Measurements from ENCODE around the gene EMILIN3.

The EMILIN3 gene

GRCh38 chr20:41357424-41358163 is 9.0 kb downstream of the EMILIN3 start:
- Histone ChIP-seq H3K9ac (ENCODE audit: insufficient read length, low read depth) (no peak overlapping the region), H3K4me1 (ENCODE audit: insufficient read depth, insufficient read length) (no peaks in the 10 kb centered on the region), H3K9me3 (ENCODE audit: insufficient read depth, low read length) (no peaks in the 10 kb centered on the region), H3K27me3 (ENCODE audit: insufficient read depth, insufficient read length) (no peaks in the 10 kb centered on the region), H3K4me3 (ENCODE audit: insufficient read length, low read depth) (no peak overlapping the region), H3K36me3 (ENCODE audit: insufficient read depth, insufficient read length, low read length) (peaks cover 70% of the 10 kb centered on the region)
- no peak for DNase-seq (ENCODE audit: low read depth, low spot score)
- TF ChIP-seq YY1 (IDR thresholded peaks at IDR 0.05; ENCODE audit: insufficient read depth, insufficient read length), result no peak

DNA sequence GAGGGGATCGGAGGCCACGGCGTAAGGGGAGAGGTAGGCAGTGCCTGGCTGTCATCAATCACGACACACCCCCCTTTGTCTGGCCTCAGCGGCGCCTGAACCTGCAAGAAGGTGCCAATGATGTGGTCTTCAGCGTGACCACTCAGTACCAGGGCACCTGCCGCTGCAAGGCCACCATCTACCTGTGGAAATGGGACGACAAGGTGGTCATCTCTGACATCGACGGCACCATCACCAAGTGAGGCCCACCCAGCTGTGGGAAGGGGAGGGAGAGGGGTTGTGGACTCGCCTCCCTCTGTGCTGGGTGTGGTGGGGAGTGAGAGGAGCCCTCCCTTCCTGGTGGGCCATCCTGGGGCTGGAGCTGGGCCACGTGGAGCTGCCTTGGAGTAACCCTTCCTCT is 9.7 kb downstream of the EMILIN3 start:
- H3K4me3 ChIP-seq (ENCODE audit: insufficient read length, low read depth), result no peak overlapping the region
- no peaks in the 10 kb centered on the region for H3K9me3 ChIP-seq (ENCODE audit: insufficient read depth, low read length)
- peaks cover 75% of the 10 kb centered on the region for H3K36me3 ChIP-seq (ENCODE audit: insufficient read depth, insufficient read length, low read length)
- H3K9ac ChIP-seq (ENCODE audit: insufficient read length, low read depth), result no peak overlapping the region
- no peak for DNase-seq (ENCODE audit: low read depth, low spot score)
- H3K4me1 ChIP-seq (ENCODE audit: insufficient read depth, insufficient read length), result no peaks in the 10 kb centered on the region
- no peaks in the 10 kb centered on the region for H3K27me3 ChIP-seq (ENCODE audit: insufficient read depth, insufficient read length)
- TF ChIP-seq YY1 (IDR thresholded peaks at IDR 0.05; ENCODE audit: insufficient read depth, insufficient read length) (no peak), SUZ12 (IDR thresholded peaks at IDR 0.05; ENCODE audit: extremely low read depth, insufficient read depth, insufficient read length) (no peak), ZNF274 (IDR thresholded peaks at IDR 0.05; ENCODE audit: low read depth, low read length) (no peak)

- Histone ChIP-seq H3K4me1 (ENCODE audit: insufficient read depth, insufficient read length) (no peaks in the 10 kb centered on the region), H3K9me3 (ENCODE audit: insufficient read depth, low read length) (no peaks in the 10 kb centered on the region), H3K36me3 (ENCODE audit: insufficient read depth, insufficient read length, low read length) (peaks cover 70% of the 10 kb centered on the region), H3K27me3 (ENCODE audit: insufficient read depth, insufficient read length) (no peaks in the 10 kb centered on the region), H3K9ac (ENCODE audit: insufficient read length, low read depth) (no peak overlapping the region), H3K4me3 (ENCODE audit: insufficient read length, low read depth) (no peak overlapping the region)
- DNase-seq (ENCODE audit: low read depth, low spot score), result no peak
- no peak for TF ChIP-seq SUZ12 (IDR thresholded peaks at IDR 0.05; ENCODE audit: extremely low read depth, insufficient read depth, insufficient read length)
Measured at GRCh38 chr20:41355598-41356203, 10.9 kb downstream of the EMILIN3 start.

GRCh38 chr20:41355192-41355591 is 11.4 kb downstream of the EMILIN3 start:
- no peaks in the 10 kb centered on the region for H3K9me3 ChIP-seq (ENCODE audit: insufficient read depth, low read length)
- H3K9ac ChIP-seq (ENCODE audit: insufficient read length, low read depth), result no peak overlapping the region
- peaks cover 73% of the 10 kb centered on the region for H3K36me3 ChIP-seq (ENCODE audit: insufficient read depth, insufficient read length, low read length)
- no peak for DNase-seq (ENCODE audit: low read depth, low spot score)
- no peaks in the 10 kb centered on the region for H3K4me1 ChIP-seq (ENCODE audit: insufficient read depth, insufficient read length)
- H3K27me3 ChIP-seq (ENCODE audit: insufficient read depth, insufficient read length), result no peaks in the 10 kb centered on the region
- no peak for TF ChIP-seq SUZ12 (IDR thresholded peaks at IDR 0.05; ENCODE audit: extremely low read depth, insufficient read depth, insufficient read length)
- no peak overlapping the region for H3K4me3 ChIP-seq (ENCODE audit: insufficient read length, low read depth)

GRCh38 chr20:41353530-41353929 is 13.1 kb downstream of the EMILIN3 start:
- Histone ChIP-seq H3K36me3 (ENCODE audit: insufficient read depth, insufficient read length, low read length) (peaks cover 72% of the 10 kb centered on the region), H3K27me3 (ENCODE audit: insufficient read depth, insufficient read length) (no peaks in the 10 kb centered on the region), H3K4me3 (ENCODE audit: insufficient read length, low read depth) (no peak overlapping the region), H3K9ac (ENCODE audit: insufficient read length, low read depth) (no peak overlapping the region), H3K9me3 (ENCODE audit: insufficient read depth, low read length) (no peaks in the 10 kb centered on the region), H3K4me1 (ENCODE audit: insufficient read depth, insufficient read length) (no peaks in the 10 kb centered on the region)
- TF ChIP-seq YY1 (IDR thresholded peaks at IDR 0.05; ENCODE audit: insufficient read depth, insufficient read length) (no peak), ZNF274 (IDR thresholded peaks at IDR 0.05; ENCODE audit: low read depth, low read length) (no peak), SUZ12 (IDR thresholded peaks at IDR 0.05; ENCODE audit: extremely low read depth, insufficient read depth, insufficient read length) (no peak)
- DNase-seq (ENCODE audit: low read depth, low spot score), result no peak

DNA sequence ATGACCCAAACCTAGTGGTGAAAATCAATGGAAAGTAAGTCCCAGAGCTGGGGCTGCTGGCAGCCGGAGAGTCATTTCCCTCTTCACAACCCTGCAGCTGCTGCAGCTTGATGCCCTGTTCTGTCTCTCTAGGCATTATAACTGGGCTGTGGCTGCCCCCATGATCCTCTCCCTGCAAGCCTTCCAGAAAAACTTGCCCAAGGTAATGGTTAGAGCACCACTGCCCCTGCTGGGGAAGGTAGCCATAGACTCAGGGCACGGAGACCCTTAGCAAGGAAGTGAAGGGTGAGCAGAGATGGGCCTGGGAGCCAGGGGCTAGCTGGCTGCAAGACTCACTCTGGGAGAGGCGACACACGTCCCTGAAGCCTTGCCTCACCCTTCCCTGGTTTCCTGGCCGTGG is 14.0 kb downstream of the EMILIN3 start:
- TF ChIP-seq YY1 (IDR thresholded peaks at IDR 0.05; ENCODE audit: insufficient read depth, insufficient read length), result no peak
- TF ChIP-seq SUZ12 (IDR thresholded peaks at IDR 0.05; ENCODE audit: extremely low read depth, insufficient read depth, insufficient read length), result no peak
- TF ChIP-seq ZNF274 (IDR thresholded peaks at IDR 0.05; ENCODE audit: low read depth, low read length), result no peak
- Histone ChIP-seq H3K36me3 (ENCODE audit: insufficient read depth, insufficient read length, low read length) (peaks cover 71% of the 10 kb centered on the region), H3K9me3 (ENCODE audit: insufficient read depth, low read length) (no peaks in the 10 kb centered on the region), H3K9ac (ENCODE audit: insufficient read length, low read depth) (no peak overlapping the region), H3K27me3 (ENCODE audit: insufficient read depth, insufficient read length) (no peaks in the 10 kb centered on the region), H3K4me3 (ENCODE audit: insufficient read length, low read depth) (no peak overlapping the region), H3K4me1 (ENCODE audit: insufficient read depth, insufficient read length) (no peaks in the 10 kb centered on the region)
- DNase-seq (ENCODE audit: low read depth, low spot score), result no peak

DNA sequence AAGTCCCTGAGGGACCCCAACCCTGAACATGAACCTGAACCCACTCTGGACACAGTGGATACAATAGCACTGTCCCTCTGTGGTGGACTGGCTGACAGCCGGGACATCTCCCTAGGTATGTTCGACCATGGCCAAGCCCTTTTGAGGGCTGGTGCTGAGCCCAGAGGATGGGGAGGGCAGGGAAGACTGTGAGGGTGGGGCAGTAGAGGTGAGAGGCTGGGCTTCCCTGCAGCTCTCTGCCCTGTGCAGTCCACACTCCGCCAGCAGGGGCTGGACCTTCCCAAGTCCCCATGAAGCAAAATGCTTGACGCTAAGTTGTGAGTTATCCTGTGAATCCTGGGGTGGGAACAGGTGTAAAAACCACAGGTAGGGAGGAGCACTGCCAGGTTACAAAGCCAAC is 14.5 kb downstream of the EMILIN3 start:
- DNase-seq (ENCODE audit: low read depth, low spot score), result no peak
- H3K36me3 ChIP-seq (ENCODE audit: insufficient read depth, insufficient read length, low read length), result peaks cover 67% of the 10 kb centered on the region
- TF ChIP-seq SUZ12 (IDR thresholded peaks at IDR 0.05; ENCODE audit: extremely low read depth, insufficient read depth, insufficient read length), result no peak
- TF ChIP-seq YY1 (IDR thresholded peaks at IDR 0.05; ENCODE audit: insufficient read depth, insufficient read length), result no peak
- no peak for TF ChIP-seq ZNF274 (IDR thresholded peaks at IDR 0.05; ENCODE audit: low read depth, low read length)
- H3K4me3 ChIP-seq (ENCODE audit: insufficient read length, low read depth), result no peak overlapping the region
- H3K4me1 ChIP-seq (ENCODE audit: insufficient read depth, insufficient read length), result peaks cover 4% of the 10 kb centered on the region
- no peaks in the 10 kb centered on the region for H3K9me3 ChIP-seq (ENCODE audit: insufficient read depth, low read length)
- no peaks in the 10 kb centered on the region for H3K27me3 ChIP-seq (ENCODE audit: insufficient read depth, insufficient read length)
- no peak overlapping the region for H3K9ac ChIP-seq (ENCODE audit: insufficient read length, low read depth)
